ENCODE data around the gene KRTAP2-3.

Gene KRTAP2-3

GRCh38 chr17:41029633-41030245, 30.2 kb downstream of the KRTAP2-3 start, which contains the start of gene KRTAP1-4:
KRTAP1-4 (minus strand) TSS chr17:41030195; CDS start chr17:41030078, 117 bp downstream.
- DNase-seq (ENCODE audit: low read depth in 2 of 2), result no peak

GRCh38 chr17:41026715-41027471, 33.0 kb downstream of the KRTAP2-3 start, which contains the start of gene KRTAP1-5:
KRTAP1-5 (minus strand) TSS chr17:41027208; CDS start chr17:41027155, 53 bp downstream.
- no peak for DNase-seq (ENCODE audit: low read depth in 2 of 2)

- no peak for DNase-seq (ENCODE audit: low read depth in 2 of 2)
Measured at GRCh38 chr17:41024697-41025096, 35.2 kb downstream of the KRTAP2-3 start.

- DNase-seq (ENCODE audit: low read depth in 2 of 2), result no peak
Measured at GRCh38 chr17:41020336-41020735, 39.6 kb downstream of the KRTAP2-3 start.

GRCh38 chr17:41019415-41019814, 40.5 kb downstream of the KRTAP2-3 start:
- no peak for DNase-seq (ENCODE audit: low read depth in 2 of 2)

- DNase-seq (ENCODE audit: low read depth in 2 of 2), result no peak
Measured at GRCh38 chr17:41018541-41018940, 41.4 kb downstream of the KRTAP2-3 start.

- DNase-seq (ENCODE audit: low read depth in 2 of 2), result no peak
Measured at GRCh38 chr17:41016578-41017215, 43.2 kb downstream of the KRTAP2-3 start.

- DNase-seq (ENCODE audit: low read depth in 2 of 2), result no peak
Measured at GRCh38 chr17:41015454-41015853, 44.5 kb downstream of the KRTAP2-3 start.

- DNase-seq (ENCODE audit: low read depth in 2 of 2), result no peak
Measured at GRCh38 chr17:41013606-41014005, 46.3 kb downstream of the KRTAP2-3 start.

GRCh38 chr17:41013181-41013580, 46.7 kb downstream of the KRTAP2-3 start:
- DNase-seq (ENCODE audit: low read depth in 2 of 2), result no peak

GRCh38 chr17:41012326-41013120, 47.4 kb downstream of the KRTAP2-3 start:
- no peak for DNase-seq (ENCODE audit: low read depth in 2 of 2)

- DNase-seq (ENCODE audit: low read depth in 2 of 2), result no peak
Measured at GRCh38 chr17:41010441-41010840, 49.5 kb downstream of the KRTAP2-3 start.

- DNase-seq (ENCODE audit: low read depth in 2 of 2), result no peak
Measured at GRCh38 chr17:41009936-41010335, 50.0 kb downstream of the KRTAP2-3 start.

GRCh38 chr17:41009301-41009760, 50.6 kb downstream of the KRTAP2-3 start:
- DNase-seq (ENCODE audit: low read depth in 2 of 2), result no peak

Measured in stimulated activated CD8-positive, alpha-beta memory T cell treated with anti-CD3 and anti-CD28 coated beads, Interleukin-15, amount 100 ng/mL, for 48 hours (primary cell).